CD4-positive, alpha-beta T cell treated with Interleukin-17A for 1 hour (primary cell): Measurements from ENCODE around the gene WWOX.

Experiments used
- DNase-seq: peaks from one replicate; pipeline ENCODE4 v3.0.0-alpha.2; 2020

The WWOX gene

DNA sequence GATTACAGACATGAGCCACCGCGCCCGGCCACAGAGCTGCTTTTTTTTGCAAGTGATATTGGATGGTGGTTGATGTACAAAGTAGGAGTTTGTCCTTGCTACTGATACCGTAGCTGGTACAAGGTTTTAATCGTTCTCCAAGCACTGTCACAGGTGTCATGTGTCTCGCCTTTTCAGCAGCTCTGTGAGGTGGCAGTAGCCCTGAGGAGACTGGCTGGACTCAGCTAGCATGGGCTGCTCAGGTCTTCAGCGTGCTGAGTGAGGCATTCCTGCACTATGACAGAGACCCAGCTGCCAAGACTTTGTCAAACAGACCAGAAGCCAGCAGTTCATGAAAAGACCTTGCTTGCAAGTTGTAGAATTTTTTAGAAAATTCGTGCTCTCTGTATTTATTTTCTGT is 7.2 kb downstream of the WWOX start:
- no peak for DNase-seq

DNA sequence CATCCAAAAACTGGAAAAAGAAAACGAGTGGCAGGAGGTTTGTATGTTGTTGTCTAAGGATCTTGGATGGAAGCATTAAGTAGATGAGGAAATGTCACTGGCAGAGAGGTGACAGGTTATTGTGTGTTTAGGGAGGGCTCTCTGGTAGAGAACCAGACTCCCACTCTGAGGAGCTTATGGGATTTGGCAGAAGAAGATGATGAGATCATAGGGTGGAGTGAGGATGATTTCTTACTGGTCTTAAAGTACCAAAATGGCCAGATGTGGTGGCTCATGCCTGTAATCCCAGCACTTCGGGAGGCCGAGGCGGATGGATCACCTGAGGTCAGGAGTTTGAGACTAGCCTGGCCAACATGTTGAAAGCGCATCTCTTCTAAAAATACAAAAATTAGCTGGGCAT is 9.0 kb downstream of the WWOX start:
- DNase-seq: no peak

DNA sequence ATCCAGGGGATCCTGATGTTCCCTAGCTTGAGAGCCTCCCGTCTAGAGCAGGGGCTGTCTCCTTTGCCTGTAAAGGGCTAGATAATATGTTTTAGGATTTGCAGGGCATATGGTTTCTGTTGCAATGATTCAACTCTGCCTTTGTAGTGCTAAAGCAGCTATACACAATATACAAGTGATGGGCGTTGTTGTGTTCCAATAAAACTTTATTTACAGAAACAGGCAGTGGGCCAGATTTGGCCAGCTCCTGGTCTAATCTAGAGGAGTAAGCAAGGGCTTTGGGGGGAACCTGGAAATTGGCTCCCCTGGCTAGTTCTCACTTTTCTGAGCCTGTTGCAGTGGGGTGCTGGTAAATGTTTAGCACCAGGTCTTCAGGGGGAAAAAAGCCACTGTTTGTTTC is 13.8 kb downstream of the WWOX start:
- DNase-seq: no peak

DNA sequence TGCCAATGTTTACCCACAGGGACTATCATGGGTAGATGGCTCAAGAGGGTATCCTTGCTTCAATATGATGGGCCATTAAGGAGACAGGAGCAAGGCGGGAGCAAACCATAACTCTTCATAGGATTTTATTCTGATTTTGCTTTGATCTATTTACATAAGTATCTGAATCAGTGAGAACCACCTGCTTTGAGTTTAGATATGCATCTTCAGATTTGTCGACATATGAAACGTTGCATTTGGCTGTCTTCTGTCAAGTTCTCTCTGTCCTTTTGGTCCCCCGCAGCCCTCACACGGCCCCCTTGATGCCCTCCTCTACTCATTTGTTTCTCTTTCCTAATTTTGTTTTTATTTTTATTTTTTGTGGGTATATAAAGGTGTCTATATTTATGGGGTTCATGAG is 16.2 kb downstream of the WWOX start:
- no peak for DNase-seq

DNA sequence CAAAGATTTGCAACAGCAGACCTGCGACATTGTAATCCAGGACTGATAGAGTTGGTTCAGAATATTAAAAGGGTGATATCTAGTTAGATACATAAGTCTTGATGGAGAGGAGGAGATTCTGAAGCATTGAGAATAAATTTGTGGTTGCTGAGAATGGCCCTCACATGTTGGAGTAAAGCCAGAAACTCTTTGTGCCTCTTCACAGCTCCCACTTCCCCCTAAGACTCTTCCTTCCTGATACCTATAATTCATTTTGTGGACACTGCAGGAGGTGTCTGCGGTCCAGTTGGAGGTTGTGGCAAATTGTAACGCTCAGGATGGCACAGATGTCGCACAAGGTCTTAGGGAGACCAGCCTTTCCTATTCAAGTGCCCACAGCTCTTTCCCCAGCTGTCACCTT is 17.5 kb downstream of the WWOX start:
- no peak for DNase-seq

DNA sequence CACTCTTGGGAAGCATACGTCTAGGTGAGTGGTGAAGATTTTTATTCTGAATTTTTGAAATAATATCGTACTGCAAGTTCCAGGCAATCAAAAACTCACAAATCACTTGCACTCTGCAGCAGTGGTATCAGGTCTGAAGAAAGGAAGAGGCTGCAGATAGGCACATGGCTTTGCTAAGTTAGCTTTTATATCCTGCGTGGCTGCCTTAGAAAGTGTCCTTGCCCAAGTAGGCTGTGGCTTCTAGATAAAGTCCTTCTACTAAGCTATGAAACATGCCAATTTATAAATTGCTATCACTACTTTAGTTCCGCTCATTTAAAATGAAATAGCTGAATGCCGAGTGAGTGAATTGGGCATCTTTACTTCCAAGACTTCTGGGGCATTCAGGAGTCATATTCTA is 17.9 kb downstream of the WWOX start:
- no peak for DNase-seq

DNA sequence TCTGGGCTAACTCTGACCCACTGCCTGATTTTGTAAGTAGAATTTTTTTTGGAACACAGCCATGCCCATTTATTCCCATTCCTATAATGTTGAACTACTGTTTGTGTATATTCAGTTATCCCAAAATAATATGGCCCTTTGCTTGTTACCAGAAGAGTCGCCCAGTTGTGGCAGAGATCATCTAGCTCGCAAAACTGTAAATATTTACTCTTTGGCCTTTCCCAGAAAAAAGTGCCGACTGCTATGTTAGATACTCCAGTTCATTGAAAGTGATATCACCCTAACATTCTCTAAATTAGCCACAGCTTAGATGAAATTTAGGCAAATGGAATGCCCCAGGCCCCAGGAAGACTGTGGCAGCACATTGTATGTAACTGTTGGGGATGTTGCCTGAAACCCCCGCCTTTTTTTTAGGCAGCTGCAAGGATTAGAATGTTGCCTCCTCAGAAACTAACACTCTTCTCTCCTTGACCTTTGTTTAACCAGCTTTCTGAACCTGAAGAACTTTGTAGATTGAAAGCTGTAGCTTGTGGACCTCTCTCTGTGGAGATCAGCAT is 19.1 kb downstream of the WWOX start:
- no peak for DNase-seq

DNA sequence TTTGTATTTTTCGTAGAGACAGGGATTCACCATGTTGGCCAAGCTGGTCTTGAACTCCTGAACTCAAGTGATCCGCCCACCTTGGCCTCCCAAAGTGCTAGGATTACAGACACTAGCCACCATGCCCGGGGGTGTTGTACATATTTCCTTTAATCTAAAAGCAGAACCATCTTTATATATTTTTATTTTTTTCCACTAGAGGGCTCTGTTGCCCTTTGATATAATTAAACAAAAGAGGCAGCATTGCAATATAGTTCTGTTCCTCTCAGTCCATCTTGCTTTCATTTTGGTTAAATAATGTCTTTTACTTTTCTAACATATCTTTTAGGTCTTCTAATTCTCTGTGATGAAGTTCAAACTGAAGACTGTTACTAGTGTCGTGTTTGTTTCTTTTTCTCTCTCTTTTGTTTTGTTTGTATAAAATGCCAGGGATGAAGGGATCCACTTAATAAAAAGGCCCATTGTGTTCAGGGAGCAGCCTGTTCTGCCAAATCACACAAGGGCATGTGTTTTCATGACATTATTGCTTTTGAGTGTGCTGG is 23.4 kb downstream of the WWOX start:
- DNase-seq: peak; percentile 65

DNA sequence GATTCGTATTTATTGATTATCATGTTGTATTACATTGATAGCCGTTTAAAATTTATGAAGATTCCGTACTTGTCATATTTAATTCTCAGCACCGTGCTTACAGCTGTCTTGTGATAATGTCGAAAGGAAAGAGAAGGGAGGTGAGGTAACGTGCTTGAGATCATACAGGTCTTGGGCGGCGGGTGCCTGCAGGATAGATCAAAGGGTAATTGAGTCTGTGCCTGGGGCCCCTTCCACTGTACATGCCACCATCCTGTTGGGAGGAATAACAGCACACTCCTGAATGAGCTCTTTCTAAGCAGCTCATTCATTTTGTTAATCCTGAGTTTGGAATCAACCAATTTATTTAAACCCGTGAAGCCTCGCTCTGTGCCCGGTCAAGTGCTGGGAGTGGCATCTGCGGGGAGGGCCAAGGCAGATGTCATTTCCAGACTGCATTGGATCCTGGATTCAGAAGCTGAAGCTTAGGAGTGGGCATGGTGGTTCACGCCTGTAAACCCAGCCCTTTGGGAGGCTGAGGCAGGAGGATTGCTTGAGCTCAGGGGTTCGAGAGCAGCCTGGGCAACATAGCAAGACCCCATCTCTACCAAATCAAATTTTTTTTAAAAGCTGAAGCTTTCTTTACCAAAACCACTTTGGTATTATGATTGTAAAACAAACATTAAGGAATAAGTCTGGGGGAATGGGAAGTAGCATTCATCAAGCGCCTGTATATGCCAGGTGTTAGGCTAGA is 25.8 kb downstream of the WWOX start:
- no peak for DNase-seq

DNA sequence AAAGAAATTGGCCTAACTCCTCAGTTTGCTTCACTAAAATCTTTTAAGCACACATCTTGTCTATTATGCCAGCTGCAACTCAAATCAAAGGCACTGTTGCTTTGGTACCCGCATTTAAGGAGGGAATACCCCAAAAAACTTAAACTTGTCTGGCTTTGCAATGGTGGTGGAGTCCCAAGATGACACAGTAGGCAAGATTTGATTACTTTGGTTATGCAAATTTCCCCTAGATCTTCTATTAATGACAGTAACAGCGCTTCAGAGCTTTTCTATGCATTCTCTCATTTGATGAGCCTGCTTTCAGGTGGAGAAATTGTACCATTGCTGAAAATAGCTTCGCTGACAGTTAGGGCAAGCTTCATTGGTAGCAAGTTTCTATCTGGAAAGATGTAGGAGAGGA is 27.2 kb downstream of the WWOX start:
- no peak for DNase-seq

DNA sequence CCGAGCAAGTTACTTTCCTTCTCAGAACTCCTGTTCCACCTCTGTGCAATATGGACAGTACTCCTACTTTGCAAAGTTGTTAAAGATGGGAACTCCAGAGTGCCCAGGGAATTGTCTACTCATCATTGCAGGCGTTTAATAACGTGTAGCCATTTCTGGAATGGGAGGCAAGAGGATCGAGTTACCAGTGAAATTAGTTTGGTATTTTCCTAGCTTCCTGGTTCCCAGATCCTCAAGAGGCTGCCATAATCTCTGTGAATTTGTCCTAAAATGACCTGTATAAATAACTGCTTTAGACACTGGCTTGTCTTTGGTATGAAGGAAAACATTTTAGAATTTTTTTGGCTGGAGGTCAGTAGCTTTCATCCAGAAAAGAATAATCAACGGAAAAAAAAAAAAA is 27.7 kb downstream of the WWOX start:
- no peak for DNase-seq

DNA sequence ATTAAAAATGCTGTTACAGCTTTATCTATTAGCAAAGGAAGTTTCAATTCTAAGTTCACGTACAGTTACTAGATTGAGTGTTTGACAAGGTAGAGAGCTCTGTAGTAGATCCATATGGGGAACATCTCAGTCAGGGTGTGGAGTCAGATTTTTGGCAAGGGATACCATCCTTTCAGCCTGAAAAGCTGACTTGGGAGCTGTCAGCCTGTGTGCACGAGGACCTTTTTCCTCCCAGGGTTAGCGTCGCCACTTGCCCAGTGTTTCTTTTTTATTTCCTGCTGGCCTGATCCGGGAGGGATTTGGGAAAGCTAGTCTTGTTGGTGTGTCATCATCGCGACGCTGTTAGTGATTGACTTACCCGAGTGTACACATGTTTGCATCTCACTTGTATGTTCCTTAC is 29.5 kb downstream of the WWOX start:
- DNase-seq: no peak

DNA sequence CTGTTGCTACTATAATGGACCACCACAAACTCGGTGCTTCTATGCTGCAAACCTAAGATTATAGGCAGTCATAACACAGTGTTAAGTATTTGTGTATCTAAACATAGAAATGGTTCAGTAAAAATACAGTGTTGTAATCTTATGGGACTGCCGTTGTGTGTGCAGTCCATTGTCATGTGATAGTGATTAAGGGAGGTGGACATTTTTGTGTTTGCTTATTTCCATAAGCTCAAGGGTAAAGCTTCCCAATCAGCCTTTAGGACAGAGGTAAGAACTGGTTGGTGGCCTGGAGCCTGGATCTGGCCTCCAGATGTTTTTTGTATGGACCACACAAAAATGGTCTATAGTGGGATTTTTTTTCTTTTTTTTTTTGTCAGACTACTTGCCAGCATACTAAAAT is 29.9 kb downstream of the WWOX start:
- no peak for DNase-seq

DNA sequence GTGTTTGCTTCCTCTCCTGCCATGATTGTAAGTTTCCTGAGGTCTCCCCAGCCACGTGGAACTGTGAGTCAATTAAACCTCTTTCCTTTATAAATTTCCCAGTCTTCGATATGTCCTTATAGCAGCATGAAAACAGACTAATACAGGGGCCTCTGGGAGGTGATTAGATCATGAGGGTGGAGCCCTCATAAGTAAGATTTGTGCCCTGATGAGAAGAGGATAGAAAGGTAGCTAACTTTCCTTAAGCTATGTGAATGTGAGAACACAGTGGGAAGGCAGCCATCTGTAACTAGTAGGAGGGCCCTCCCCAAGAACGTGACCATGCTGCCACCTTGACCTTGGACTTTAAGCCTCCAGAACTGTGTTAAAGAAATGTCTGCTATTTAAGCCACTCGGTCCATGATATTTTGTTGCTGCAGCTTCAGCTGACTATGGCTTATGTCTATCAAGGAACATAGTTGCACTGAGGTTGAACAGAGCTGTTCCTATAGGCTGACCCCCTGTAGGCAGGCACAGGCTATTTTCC is 30.7 kb downstream of the WWOX start:
- no peak for DNase-seq

DNA sequence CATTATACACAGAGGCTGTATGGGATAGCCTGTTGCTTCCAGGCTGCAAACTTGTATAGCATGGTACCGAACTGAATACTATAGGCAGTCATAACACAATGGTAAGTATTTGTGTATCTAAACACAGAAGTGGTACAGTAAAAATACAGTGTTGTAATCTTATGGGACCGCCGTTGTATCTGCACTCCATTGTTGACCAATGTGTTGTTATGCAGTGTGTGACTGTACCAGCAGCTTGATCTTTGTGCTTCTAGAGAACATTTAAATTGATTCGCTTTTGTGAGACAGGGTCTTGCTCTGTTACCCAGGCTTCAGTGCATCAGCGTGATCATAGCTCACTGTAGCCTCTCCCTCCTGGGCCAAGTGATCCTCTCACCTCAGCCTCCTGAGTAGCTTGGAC is 31.5 kb downstream of the WWOX start:
- DNase-seq: no peak

DNA sequence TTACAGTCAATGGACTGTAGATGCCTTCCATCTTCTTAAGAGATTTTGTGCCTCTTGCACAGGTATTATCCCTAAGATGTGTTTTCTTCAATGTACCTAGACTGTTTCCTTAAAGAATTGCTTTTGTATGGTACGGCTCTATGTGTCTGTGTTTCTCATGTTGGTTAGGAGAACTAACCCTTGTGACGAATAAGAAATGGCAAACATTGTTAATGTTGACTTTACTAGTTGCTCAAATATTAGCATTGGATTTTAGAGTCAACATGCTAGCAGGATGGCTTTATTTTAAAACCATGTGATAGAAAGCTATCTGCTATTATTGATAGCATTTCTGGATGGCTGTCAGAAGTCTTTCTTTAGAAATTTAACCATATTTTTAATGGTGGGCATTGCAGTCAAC is 34.5 kb downstream of the WWOX start:
- no peak for DNase-seq

DNA sequence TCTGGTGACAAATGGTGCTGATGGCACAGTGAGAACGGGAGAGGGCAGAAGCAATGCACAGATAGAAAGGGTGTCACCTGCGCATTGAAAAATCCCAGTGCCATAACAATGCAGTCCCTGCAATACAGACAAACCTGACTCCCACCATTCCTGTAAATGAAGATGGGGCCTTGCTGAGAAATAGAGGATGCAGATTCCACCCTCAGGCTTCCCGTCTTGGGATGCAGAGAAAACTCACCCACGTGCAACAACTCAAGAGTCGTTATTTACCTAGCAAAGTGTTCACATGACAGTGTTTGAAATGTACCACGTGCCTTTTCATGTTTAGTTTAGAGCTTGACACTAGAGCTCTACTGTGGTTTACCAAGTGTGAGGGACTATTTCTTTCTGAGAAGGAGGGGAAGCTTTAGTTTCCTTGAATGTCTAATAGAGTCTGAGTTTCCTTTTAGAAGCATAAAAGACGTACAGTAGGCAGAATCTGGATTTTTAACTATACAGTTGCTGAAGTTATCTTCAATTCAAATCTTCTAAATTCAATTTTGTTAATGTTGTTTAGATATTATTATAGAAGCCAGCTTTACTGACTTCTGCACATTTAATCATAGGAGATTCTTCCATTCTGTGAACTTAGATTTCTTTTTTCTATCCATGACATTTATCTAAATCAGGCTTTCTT is 35.6 kb downstream of the WWOX start:
- peak; percentile 5 for DNase-seq

DNA sequence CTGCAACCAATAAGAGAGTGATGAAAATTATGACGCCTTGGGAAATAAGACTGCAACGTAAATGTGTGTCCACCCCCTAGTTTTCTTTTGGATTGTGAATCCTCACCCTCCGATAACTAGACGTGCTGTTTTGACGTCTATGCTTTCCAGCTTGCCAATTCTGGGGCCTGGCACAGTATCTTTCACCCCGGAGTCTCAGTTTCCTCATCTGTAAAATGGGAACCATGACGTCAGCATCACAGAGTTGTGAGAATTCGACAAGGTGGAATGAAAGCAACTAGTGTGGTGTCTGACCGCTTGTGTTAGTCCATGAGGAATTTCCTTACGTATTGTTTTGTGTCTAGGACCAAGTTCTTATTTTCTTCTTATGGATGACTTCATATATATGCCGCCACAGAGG is 37.7 kb downstream of the WWOX start:
- no peak for DNase-seq

DNA sequence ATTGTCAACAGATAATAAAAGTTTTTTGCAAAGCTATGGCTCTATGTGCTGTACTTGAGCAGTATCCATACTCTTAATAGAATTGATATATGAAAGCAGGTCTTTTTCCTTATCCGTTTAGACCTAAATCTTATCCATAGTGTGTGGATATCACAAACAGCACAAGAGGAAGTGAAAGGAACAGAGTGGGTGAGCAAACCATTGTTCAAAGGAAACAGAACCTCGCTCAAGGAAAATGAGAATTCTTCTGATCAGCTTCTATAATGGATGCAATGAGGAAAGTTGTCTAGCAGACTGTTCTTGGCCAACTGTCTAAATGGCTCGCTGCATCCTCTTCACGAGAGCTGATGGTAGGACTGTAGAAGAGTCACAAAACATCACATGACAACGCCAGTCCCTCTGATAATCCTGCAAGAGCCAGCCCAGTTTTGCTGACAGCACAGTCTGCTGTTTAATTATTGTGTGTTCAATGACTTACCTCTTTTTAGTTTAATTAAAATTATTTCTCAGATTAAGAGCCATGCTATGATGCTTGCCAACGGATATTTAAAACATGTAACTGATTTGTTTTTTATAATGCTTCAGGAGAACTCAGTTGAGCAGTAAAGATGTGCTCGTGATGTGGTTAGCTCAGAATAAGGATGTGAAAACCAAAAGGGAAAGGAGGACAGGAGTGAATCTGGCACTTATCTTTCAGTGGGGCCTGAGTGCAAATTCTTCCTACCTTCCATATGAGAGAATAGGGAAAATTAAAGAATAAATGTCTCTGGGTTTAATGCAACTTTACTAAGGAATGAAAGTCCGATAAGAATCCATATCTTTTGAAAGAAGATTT is 38.5 kb downstream of the WWOX start:
- no peak for DNase-seq

DNA sequence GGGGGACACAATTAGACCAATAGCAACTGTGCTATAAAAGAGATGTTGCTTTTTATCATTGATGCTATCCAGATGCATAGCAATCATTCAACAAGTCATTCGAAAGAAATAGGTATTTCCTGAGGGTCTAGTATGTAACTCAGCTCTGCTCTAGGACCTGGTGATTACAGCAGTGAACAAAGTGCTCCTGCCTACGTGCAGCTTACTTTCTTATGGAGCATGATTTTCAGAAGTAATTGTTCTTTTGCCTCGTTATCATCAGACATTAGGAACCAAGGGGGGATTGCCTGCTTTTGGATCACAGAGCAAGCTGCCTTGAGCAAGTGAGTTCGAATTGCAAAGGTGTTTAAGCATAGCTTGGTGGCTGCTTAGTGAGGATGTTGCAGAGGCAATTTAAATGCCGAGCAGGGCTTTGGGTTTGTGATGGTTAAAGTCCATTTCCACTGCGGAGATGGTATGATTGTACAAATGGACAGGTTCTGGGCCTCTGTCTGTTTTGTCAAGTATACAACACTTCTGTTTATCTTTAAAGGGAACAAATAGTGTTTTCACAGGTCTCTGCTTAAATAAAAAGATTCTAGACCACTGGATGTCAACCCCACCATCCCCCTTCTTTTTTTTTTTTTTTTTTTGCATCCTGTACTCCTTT is 41.5 kb downstream of the WWOX start:
- no peak for DNase-seq

DNA sequence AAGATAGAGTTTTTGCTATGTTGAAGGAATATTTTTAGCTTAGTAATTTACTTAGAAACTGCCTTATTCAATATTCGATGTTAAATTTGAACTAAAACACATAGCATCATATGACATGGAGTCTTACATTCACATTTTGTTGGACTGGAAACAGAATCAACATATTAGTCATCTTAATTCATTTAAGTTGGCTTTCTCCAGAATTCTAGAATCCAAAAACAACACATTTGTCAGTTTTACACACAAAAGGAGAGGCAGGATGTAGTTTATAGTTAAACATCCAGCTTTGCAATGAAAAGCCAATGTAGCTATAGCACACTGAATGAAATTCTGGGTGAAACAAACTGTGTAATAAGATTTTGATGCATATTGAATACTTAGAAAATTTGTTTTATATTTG is 43.3 kb downstream of the WWOX start:
- no peak for DNase-seq

DNA sequence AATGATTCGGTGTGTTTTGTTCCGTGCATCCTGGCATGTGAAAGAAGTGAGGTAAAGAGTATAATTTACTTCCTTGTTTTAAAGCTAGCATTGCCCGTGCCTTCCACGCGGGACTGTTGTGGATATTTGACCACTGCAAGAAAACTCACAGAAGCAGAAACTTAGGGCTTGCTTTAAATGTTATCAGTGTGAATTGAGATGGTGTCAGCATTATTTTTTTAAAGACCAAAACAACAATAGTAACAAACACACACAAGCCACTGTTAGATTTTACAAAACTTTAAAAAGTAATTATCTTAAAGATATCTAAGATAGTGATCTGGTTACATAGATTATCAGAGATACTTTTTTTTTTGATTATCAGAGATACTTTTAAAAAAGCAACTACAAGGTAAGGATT is 47.4 kb downstream of the WWOX start:
- DNase-seq: no peak
